Cardiac fibroblast (primary cell): ENCODE results near the gene RAB25.
A peak's percentile ranks its signal among the peaks of the same experiment; 100 is the strongest.
"Not testable (repeated sequence)": the region's sequence is repeated elsewhere in the genome, so short reads cannot be mapped to it uniquely, and the experiment has no call there.

Experiments used
- DNase-seq, 2 donors: peaks; one replicate each; pipeline versions ENCODE4 v3.0.0 to v3.0.0-alpha.2; 2010; ENCODE audit warnings: low read depth in 2 of 2
- H3K4me3 ChIP-seq, 2 donors: replicated peaks in 1 of 2; 1 replicate in 1 of 2; 2 replicates in 1 of 2; pipeline ENCODE4 v1.5.1; 2011; ENCODE audit warnings: low read depth in 2 of 2, low read length in 2 of 2, mild to moderate bottlenecking in 2 of 2, moderate library complexity in 1 of 2
- TF ChIP-seq, protein P1 (sequence below): IDR thresholded peaks from one replicate; pipeline ENCODE4 v1.5.1; 2011; ENCODE audit warnings: low read depth, mild to moderate bottlenecking, low read length, inconsistent platforms

Gene RAB25

DNA sequence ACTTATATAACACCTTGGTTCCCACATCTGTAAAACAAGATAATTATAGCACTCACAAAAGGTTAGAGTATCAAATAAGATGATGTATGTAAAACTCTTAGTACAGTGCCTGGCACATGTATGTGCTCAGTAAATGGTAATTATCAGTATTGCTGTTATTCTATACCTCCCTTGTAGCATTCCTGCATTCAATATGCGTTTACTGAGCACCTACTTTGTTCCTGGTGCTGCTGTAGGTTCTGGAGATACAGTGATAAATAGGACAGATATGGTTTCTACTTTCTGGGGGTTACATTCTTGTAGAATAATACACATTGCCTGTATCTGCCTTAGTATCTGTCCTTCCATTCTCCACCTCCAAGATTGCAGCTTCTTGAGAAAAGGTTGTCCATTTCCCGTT, 39.0 kb upstream of the RAB25 start:
- DNase-seq, result no peak
- no peak overlapping the region for H3K4me3 ChIP-seq
- TF ChIP-seq, protein P1, sequence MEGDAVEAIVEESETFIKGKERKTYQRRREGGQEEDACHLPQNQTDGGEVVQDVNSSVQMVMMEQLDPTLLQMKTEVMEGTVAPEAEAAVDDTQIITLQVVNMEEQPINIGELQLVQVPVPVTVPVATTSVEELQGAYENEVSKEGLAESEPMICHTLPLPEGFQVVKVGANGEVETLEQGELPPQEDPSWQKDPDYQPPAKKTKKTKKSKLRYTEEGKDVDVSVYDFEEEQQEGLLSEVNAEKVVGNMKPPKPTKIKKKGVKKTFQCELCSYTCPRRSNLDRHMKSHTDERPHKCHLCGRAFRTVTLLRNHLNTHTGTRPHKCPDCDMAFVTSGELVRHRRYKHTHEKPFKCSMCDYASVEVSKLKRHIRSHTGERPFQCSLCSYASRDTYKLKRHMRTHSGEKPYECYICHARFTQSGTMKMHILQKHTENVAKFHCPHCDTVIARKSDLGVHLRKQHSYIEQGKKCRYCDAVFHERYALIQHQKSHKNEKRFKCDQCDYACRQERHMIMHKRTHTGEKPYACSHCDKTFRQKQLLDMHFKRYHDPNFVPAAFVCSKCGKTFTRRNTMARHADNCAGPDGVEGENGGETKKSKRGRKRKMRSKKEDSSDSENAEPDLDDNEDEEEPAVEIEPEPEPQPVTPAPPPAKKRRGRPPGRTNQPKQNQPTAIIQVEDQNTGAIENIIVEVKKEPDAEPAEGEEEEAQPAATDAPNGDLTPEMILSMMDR, result no peak

- no peak for DNase-seq
- TF ChIP-seq, protein P1, result no peak
Measured at GRCh38 chr1:156024801-156025200, 36.2 kb upstream of the RAB25 start.

GRCh38 chr1:156025876-156026275, 35.1 kb upstream of the RAB25 start:
- DNase-seq, result peak; percentile 49 to 50
- TF ChIP-seq, protein P1, result peak; percentile 82
- no peak overlapping the region for H3K4me3 ChIP-seq

More at GRCh38 chr1:156024801-156025200, 36.2 kb upstream of the RAB25 start:
- H3K4me3 ChIP-seq, result no peak overlapping the region

GRCh38 chr1:156026588-156026987, 34.4 kb upstream of the RAB25 start:
- TF ChIP-seq, protein P1, result no peak
- no peak for DNase-seq
- H3K4me3 ChIP-seq, result no peak overlapping the region

- DNase-seq, result peak; percentile 27 to 47
- no peak overlapping the region for H3K4me3 ChIP-seq
- TF ChIP-seq, protein P1, result no peak
Measured at GRCh38 chr1:156033011-156033410, 27.9 kb upstream of the RAB25 start.

DNA sequence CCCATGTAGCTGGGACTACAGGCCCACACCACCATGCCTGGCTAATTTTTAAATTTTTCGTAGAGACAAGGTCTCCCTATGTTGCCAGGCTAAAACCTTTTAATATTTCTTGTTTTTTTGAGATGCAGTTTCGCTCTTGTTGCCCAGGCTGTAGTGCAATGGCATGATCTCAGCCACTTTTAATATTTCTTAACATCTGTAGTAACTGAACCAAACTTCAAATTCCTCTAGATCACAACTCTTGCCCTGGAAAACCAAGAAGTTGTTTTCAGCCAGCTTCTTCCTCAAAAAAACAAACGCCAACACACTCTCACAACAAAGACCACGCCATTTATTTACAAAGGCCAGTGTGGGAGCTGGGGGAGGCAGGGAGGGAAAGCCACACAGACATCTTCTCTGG, 26.0 kb upstream of the RAB25 start:
- not testable (repeated sequence) for H3K4me3 ChIP-seq, DNase-seq

GRCh38 chr1:156042828-156043227, 18.1 kb upstream of the RAB25 start:
- DNase-seq, result no peak
- TF ChIP-seq, protein P1, result no peak
- H3K4me3 ChIP-seq, result no peak overlapping the region
